Measurements from ENCODE around the gene NPBWR2. TPM values are rescaled to one million over a fixed set of nuclear protein-coding genes. Genes with fewer than 3 reads are reported as not detected.

NPBWR2 gene, protein sequence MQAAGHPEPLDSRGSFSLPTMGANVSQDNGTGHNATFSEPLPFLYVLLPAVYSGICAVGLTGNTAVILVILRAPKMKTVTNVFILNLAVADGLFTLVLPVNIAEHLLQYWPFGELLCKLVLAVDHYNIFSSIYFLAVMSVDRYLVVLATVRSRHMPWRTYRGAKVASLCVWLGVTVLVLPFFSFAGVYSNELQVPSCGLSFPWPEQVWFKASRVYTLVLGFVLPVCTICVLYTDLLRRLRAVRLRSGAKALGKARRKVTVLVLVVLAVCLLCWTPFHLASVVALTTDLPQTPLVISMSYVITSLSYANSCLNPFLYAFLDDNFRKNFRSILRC
- not detected for total RNA-seq

- TF ChIP-seq POLR2A (IDR thresholded peaks at IDR 0.05): no peak
- TF ChIP-seq, protein P1, sequence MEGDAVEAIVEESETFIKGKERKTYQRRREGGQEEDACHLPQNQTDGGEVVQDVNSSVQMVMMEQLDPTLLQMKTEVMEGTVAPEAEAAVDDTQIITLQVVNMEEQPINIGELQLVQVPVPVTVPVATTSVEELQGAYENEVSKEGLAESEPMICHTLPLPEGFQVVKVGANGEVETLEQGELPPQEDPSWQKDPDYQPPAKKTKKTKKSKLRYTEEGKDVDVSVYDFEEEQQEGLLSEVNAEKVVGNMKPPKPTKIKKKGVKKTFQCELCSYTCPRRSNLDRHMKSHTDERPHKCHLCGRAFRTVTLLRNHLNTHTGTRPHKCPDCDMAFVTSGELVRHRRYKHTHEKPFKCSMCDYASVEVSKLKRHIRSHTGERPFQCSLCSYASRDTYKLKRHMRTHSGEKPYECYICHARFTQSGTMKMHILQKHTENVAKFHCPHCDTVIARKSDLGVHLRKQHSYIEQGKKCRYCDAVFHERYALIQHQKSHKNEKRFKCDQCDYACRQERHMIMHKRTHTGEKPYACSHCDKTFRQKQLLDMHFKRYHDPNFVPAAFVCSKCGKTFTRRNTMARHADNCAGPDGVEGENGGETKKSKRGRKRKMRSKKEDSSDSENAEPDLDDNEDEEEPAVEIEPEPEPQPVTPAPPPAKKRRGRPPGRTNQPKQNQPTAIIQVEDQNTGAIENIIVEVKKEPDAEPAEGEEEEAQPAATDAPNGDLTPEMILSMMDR (IDR thresholded peaks at IDR 0.05): no peak
- Histone ChIP-seq H3K36me3 (no peaks in the 10 kb centered on the region), H3K4me3 (no peak within 1 kb of the TSS), H3K27ac (no peak within 1 kb of the TSS), H3K9me3 (no peaks in the 10 kb centered on the region), H3K4me1 (peaks cover 0 to 2% of the 10 kb centered on the region in 2 donors), H3K27me3 (peaks cover 4 to 8% of the 10 kb centered on the region in 2 donors)
- no peak for DNase-seq
- intact Hi-C loops (cut with DNase I; ENCODE audit: low total_unique reads): no loop called here
These were observed at the start of gene NPBWR2 for GRCh38 chr20:64106981-64107735. NPBWR2 (minus strand) TSS chr20:64107565; CDS start chr20:64106831, 734 bp downstream.

DNA sequence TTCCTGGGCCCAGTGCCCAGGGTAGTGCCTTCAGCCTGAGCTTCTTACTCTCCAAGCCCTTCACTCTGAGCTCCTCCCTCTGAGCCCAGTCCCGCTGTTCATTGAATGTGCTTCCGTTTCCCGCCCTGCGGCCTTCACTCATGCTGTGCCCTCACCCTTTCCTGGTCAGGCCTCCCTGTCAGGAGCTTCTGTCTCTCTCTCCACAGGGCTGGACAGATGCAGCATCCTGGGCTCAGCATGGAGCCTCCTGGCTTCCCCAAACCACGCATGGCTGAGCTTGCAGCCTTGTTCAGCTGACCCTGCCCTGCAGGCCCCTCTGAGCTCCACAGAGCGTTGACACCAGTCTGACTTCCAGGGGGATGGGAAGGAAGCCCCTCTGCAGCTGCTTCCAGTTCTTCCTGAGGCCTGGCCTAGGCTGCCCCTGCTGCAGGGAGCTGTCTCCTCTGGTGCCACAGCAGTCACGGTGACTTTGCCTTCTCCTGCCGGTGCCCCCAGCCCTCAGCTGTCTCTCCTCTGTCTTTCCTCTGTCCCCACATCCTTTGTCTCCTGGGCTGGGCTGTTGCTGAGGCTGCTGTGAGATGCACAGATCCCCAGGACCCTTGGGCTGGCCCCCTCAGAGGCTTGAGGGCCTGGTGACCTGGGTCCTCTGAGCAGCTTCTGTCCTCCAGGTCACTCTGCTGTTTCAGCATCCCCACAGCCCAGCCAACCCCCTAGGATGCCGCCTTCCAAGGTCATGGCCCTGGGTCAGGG, 48.9 kb upstream of the NPBWR2 start:
- peaks cover 0 to 15% of the 10 kb centered on the region in 2 donors for H3K27me3 ChIP-seq
- H3K4me1 ChIP-seq: no peaks in the 10 kb centered on the region
- intact Hi-C loops (cut with DNase I; ENCODE audit: low total_unique reads): no loop called here
- TF ChIP-seq, protein P1 (IDR thresholded peaks at IDR 0.05): no peak
- TF ChIP-seq POLR2A (IDR thresholded peaks at IDR 0.05): no peak
- H3K4me3 ChIP-seq: no peak overlapping the region
- H3K9me3 ChIP-seq: no peaks in the 10 kb centered on the region
- H3K36me3 ChIP-seq: no peaks in the 10 kb centered on the region
- H3K27ac ChIP-seq: no peak overlapping the region
- no peak for DNase-seq

- Histone ChIP-seq H3K27ac (no peak overlapping the region), H3K9me3 (no peaks in the 10 kb centered on the region), H3K27me3 (peaks cover 0 to 6% of the 10 kb centered on the region in 2 donors), H3K4me1 (no peaks in the 10 kb centered on the region), H3K4me3 (no peak overlapping the region), H3K36me3 (no peaks in the 10 kb centered on the region)
- intact Hi-C loops (cut with DNase I; ENCODE audit: low total_unique reads): no loop called here
- DNase-seq: no peak
- TF ChIP-seq POLR2A (IDR thresholded peaks at IDR 0.05): no peak
- TF ChIP-seq, protein P1 (IDR thresholded peaks at IDR 0.05): no peak
These were observed 48.1 kb upstream of the NPBWR2 start for GRCh38 chr20:64155258-64156135.

GRCh38 chr20:64154590-64155257, 47.4 kb upstream of the NPBWR2 start:
- DNase-seq: no peak
- Histone ChIP-seq H3K4me1 (no peaks in the 10 kb centered on the region), H3K36me3 (no peaks in the 10 kb centered on the region), H3K27me3 (no peaks in the 10 kb centered on the region), H3K4me3 (no peak overlapping the region), H3K9me3 (no peaks in the 10 kb centered on the region), H3K27ac (no peak overlapping the region)
- intact Hi-C loops (cut with DNase I; ENCODE audit: low total_unique reads): no loop called here
- TF ChIP-seq, protein P1 (IDR thresholded peaks at IDR 0.05): no peak
- TF ChIP-seq POLR2A (IDR thresholded peaks at IDR 0.05): no peak
